KG1 (cell line): ENCODE results near the gene TEDC1.

Experiments
- DNase-seq: peaks from one replicate; lab custom pipeline; 2025; lab: John Stamatoyannopoulos, UW

Gene TEDC1

GRCh38 chr14:105474483-105475268 is 16.4 kb upstream of the TEDC1 start, which contains the start of gene CRIP2:
TSS of gene CRIP2 (plus strand) at chr14:105474821. CDS start at chr14:105474863, 42 bp downstream.
- DNase-seq: no peak

GRCh38 chr14:105475269-105476096 is 15.6 kb upstream of the TEDC1 start:
- DNase-seq: no peak

- DNase-seq: no peak
Observed at GRCh38 chr14:105476097-105476830, 14.8 kb upstream of the TEDC1 start.

GRCh38 chr14:105476831-105477659 is 14.0 kb upstream of the TEDC1 start:
- DNase-seq: no peak

GRCh38 chr14:105477660-105478397 is 13.2 kb upstream of the TEDC1 start:
- no peak for DNase-seq

GRCh38 chr14:105478398-105479251 is 12.4 kb upstream of the TEDC1 start:
- no peak for DNase-seq

- DNase-seq: no peak
Observed at GRCh38 chr14:105479431-105480158, 11.5 kb upstream of the TEDC1 start.

GRCh38 chr14:105480199-105480746 is 10.8 kb upstream of the TEDC1 start:
- DNase-seq: no peak

- DNase-seq: peak; percentile 66
Observed at GRCh38 chr14:105480807-105481801, 9.9 kb upstream of the TEDC1 start.

GRCh38 chr14:105481886-105482457 is 9.1 kb upstream of the TEDC1 start:
- peak; percentile 72 for DNase-seq

- DNase-seq: no peak
Observed at GRCh38 chr14:105482486-105483110, 8.4 kb upstream of the TEDC1 start.

GRCh38 chr14:105483300-105484068 is 7.6 kb upstream of the TEDC1 start:
- no peak for DNase-seq

GRCh38 chr14:105484069-105484996 is 6.7 kb upstream of the TEDC1 start:
- no peak for DNase-seq

- DNase-seq: no peak
Observed at GRCh38 chr14:105484997-105485393, 6.1 kb upstream of the TEDC1 start.

GRCh38 chr14:105485739-105486162 is 5.3 kb upstream of the TEDC1 start:
- DNase-seq: no peak
